Fibroblast of pulmonary artery (primary cell): ENCODE measurements around the gene TP73.

ENCODE experiments used
- DNase-seq: peaks from one replicate; pipeline ENCODE4 v3.0.0-alpha.2; 2010; ENCODE audit warnings: low read depth
- H3K4me3 ChIP-seq: replicated peaks from 2 replicates; pipeline ENCODE4 v1.5.1; 2011; ENCODE audit warnings: low read depth, mild to moderate bottlenecking, control low read depth, low read length, moderate library complexity
- TF ChIP-seq, protein P1 (sequence below): IDR thresholded peaks from 2 replicates; pipeline ENCODE4 v1.5.1; 2011; ENCODE audit warnings: mild to moderate bottlenecking, control low read depth, low read length, inconsistent platforms; ENCODE audit errors: missing control alignments

The TP73 gene

DNA sequence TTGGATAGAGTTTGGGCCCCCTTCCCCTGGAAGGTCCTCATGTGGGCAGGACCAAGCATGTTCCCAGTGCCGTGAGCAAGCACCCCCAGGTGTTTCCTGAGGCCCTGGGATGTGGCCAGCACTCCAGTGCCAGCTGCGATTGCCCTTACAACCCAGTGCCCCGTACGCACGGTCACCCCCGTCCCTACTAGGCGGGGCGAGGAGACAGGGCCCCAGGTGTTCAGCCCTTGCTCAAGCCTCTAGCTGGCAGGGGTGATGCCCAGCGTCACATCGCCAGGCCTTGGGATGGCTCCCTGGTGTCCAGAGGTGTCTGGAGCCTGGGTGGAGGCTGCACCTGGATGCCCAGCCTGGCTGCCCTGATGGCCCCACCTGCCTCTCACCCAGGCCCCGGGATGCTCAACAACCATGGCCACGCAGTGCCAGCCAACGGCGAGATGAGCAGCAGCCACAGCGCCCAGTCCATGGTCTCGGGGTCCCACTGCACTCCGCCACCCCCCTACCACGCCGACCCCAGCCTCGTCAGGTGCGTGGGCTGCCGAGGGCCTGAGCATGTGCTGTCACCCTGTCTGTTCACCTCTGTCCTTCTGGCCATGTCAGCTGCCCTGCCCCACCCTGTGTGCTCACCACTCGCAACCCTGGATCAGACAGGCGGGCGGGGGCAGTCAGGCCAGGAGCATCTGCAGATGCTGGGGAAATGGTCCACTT is 78.4 kb downstream of the TP73 start:
- DNase-seq, result no peak
- no peak overlapping the region for H3K4me3 ChIP-seq
- TF ChIP-seq, protein P1, sequence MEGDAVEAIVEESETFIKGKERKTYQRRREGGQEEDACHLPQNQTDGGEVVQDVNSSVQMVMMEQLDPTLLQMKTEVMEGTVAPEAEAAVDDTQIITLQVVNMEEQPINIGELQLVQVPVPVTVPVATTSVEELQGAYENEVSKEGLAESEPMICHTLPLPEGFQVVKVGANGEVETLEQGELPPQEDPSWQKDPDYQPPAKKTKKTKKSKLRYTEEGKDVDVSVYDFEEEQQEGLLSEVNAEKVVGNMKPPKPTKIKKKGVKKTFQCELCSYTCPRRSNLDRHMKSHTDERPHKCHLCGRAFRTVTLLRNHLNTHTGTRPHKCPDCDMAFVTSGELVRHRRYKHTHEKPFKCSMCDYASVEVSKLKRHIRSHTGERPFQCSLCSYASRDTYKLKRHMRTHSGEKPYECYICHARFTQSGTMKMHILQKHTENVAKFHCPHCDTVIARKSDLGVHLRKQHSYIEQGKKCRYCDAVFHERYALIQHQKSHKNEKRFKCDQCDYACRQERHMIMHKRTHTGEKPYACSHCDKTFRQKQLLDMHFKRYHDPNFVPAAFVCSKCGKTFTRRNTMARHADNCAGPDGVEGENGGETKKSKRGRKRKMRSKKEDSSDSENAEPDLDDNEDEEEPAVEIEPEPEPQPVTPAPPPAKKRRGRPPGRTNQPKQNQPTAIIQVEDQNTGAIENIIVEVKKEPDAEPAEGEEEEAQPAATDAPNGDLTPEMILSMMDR, result no peak

- no peak for DNase-seq
- H3K4me3 ChIP-seq, result no peak overlapping the region
- TF ChIP-seq, protein P1, result no peak
These were observed 79.5 kb downstream of the TP73 start for GRCh38 chr1:3731583-3732433.

DNA sequence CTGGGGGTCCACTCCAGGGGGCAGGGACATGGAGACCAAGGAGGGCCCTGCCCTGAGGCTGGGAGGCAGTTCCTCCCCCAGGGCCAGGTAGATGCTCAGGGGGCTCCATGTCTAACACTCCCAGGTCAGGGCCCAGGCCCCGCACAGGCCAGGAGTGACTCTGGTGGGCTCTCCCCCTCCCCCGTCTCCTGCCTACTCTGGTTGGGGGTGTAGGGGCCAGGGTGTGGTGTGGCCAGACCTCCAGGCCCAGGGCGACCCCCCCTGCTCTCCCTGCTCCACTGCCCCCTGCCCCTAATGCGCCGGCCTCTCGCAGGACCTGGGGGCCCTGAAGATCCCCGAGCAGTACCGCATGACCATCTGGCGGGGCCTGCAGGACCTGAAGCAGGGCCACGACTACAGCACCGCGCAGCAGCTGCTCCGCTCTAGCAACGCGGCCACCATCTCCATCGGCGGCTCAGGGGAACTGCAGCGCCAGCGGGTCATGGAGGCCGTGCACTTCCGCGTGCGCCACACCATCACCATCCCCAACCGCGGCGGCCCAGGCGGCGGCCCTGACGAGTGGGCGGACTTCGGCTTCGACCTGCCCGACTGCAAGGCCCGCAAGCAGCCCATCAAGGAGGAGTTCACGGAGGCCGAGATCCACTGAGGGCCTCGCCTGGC is 80.2 kb downstream of the TP73 start:
- DNase-seq, result no peak
- no peak overlapping the region for H3K4me3 ChIP-seq
- TF ChIP-seq, protein P1, result no peak

DNA sequence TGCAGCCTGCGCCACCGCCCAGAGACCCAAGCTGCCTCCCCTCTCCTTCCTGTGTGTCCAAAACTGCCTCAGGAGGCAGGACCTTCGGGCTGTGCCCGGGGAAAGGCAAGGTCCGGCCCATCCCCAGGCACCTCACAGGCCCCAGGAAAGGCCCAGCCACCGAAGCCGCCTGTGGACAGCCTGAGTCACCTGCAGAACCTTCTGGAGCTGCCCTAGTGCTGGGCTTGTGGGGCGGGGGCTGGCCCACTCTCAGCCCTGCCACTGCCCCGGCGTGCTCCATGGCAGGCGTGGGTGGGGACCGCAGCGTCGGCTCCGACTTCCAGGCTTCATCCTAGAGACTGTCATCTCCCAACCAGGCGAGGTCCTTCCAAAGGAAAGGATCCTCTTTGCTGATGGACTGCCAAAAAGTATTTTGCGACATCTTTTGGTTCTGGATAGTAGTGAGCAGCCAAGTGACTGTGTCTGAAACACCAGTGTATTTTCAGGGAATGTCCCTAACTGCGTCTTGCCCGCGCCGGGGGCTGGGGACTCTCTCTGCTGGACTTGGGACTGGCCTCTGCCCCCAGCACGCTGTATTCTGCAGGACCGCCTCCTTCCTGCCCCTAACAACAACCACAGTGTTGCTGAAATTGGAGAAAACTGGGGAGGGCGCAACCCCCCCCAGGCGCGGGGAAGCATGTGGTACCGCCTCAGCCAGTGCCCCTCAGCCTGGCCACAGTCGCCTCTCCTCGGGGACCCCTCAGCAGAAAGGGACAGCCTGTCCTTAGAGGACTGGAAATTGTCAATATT is 81.0 kb downstream of the TP73 start:
- no peak overlapping the region for H3K4me3 ChIP-seq
- no peak for DNase-seq
- TF ChIP-seq, protein P1, result no peak

DNA sequence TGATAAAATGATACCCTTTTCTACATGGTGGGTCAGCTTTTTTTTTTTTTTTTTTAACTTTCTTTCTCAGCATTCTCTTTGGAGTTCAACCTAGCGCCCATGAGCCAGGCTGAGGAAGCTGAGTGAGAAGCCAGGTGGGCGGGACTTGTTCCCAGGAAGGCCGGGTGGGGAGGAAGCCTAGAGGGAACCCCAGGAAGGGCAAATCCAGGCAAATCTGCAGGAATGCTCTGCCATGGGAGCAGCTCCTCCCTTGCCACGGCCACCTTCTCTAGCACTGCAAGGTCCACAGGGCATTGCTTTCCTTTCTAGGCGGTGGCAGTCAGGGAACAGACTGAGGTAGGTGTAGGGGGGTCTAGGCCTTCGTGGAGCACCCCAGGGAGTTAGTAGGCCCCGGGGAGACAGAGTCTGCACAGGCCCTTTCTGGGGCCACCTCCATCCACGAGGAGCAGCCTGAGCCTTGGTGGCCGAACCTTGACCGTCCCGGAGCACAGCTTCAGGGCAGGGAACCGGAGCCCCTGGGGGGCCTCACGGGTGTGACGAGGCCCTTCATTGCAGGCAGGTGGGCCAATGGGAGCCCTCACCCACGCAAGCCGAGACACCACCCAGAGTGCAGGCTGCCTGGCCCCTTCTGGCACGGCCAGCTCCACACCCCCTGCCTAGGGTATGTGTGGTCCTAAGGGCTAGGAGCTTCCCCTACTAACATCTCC is 81.7 kb downstream of the TP73 start:
- DNase-seq, result no peak
- H3K4me3 ChIP-seq, result no peak overlapping the region
- TF ChIP-seq, protein P1, result no peak

DNA sequence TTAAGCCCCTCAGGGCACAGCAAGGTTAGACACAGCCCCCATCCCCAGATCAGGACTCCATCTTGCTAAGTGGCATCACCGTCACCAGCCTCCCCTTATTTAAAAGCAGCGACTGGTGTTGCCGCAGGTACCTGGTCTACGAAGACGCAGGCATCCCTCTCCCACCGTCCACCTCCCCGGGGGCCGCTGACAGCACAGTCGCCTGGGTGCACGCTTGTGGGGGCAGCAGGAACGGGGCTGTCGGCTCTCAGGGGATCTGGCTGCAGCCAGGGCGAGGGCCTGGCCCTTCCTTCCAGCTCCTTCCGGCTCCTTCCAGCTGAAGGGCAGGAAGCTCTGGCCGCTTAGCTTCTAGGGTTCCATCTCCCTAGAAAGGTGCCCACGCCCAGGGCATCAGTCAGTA is 82.3 kb downstream of the TP73 start:
- TF ChIP-seq, protein P1, result no peak
- no peak overlapping the region for H3K4me3 ChIP-seq
- DNase-seq, result no peak
